GM21447 (cell line): ENCODE data around the gene BCAS3.
"Not testable (repeated sequence)": the region's sequence is repeated elsewhere in the genome, so short reads cannot be mapped to it uniquely, and the experiment has no call there.

Source experiments
- ATAC-seq: cut with Tn5 transposase; IDR thresholded peaks from one replicate; pipeline ENCODE4 v1.9.1; 2021; ENCODE audit not compliant: unreplicated experiment

Gene BCAS3

GRCh38 chr17:60989379-60989778 lies 311.7 kb downstream of the BCAS3 start:
- ATAC-seq: no peak

- ATAC-seq: no peak
Observed at GRCh38 chr17:60989846-60990245, 312.2 kb downstream of the BCAS3 start.

- no peak for ATAC-seq
Observed at GRCh38 chr17:60993497-60993896, 315.8 kb downstream of the BCAS3 start.

- ATAC-seq: no peak
Observed at GRCh38 chr17:60995680-60996079, 318.0 kb downstream of the BCAS3 start.

- no peak for ATAC-seq
Observed at GRCh38 chr17:61000911-61001310, 323.3 kb downstream of the BCAS3 start.

GRCh38 chr17:61002316-61002736 lies 324.7 kb downstream of the BCAS3 start:
- no peak for ATAC-seq

GRCh38 chr17:61005358-61005757 lies 327.7 kb downstream of the BCAS3 start:
- no peak for ATAC-seq

- ATAC-seq: not testable (repeated sequence)
Observed at GRCh38 chr17:61005958-61006357, 328.3 kb downstream of the BCAS3 start.

GRCh38 chr17:61007980-61008379 lies 330.3 kb downstream of the BCAS3 start:
- no peak for ATAC-seq

GRCh38 chr17:61009663-61010062 lies 332.0 kb downstream of the BCAS3 start:
- ATAC-seq: peak; percentile 62

GRCh38 chr17:61010661-61011170 lies 333.1 kb downstream of the BCAS3 start:
- ATAC-seq: no peak

- no peak for ATAC-seq
Observed at GRCh38 chr17:61011251-61011650, 333.6 kb downstream of the BCAS3 start.

- ATAC-seq: no peak
Observed at GRCh38 chr17:61015966-61016365, 338.3 kb downstream of the BCAS3 start.

- ATAC-seq: no peak
Observed at GRCh38 chr17:61017317-61018006, 339.8 kb downstream of the BCAS3 start.

GRCh38 chr17:61018938-61019337 lies 341.3 kb downstream of the BCAS3 start:
- no peak for ATAC-seq

- no peak for ATAC-seq
Observed at GRCh38 chr17:61023996-61024395, 346.3 kb downstream of the BCAS3 start.

- no peak for ATAC-seq
Observed at GRCh38 chr17:61026818-61027217, 349.2 kb downstream of the BCAS3 start.

- ATAC-seq: no peak
Observed at GRCh38 chr17:61029181-61029580, 351.5 kb downstream of the BCAS3 start.

- no peak for ATAC-seq
Observed at GRCh38 chr17:61040666-61041065, 363.0 kb downstream of the BCAS3 start.

- ATAC-seq: not testable (repeated sequence)
Observed at GRCh38 chr17:61042348-61042747, 364.7 kb downstream of the BCAS3 start.

GRCh38 chr17:61047515-61047914 lies 369.9 kb downstream of the BCAS3 start:
- no peak for ATAC-seq

GRCh38 chr17:61048376-61049106 lies 370.9 kb downstream of the BCAS3 start:
- no peak for ATAC-seq
